ENCODE measurements around the gene KCNN1.
"Not testable (repeated sequence)": the region's sequence is repeated elsewhere in the genome, so short reads cannot be mapped to it uniquely, and the experiment has no call there.

KCNN1 gene

GRCh38 chr19:17969096-17969792 is 2.3 kb downstream of the KCNN1 start:
- no peak for DNase-seq

- DNase-seq, result no peak
Observed at GRCh38 chr19:17972230-17972629, 5.3 kb downstream of the KCNN1 start.

DNA sequence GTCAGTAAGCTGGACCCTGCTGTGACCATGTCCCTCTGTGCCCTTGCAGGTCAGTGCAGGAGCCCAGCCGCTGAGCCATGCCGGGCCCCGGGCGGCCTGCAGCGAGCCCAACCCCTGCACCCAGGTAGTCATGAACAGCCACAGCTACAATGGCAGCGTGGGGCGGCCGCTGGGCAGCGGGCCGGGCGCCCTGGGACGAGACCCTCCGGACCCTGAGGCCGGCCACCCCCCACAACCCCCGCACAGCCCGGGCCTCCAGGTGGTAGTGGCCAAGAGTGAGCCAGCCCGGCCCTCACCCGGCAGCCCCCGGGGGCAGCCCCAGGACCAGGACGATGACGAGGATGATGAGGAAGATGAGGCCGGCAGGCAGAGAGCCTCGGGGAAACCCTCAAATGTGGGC is 6.9 kb downstream of the KCNN1 start:
- DNase-seq, result no peak

GRCh38 chr19:17974551-17974950 is 7.6 kb downstream of the KCNN1 start:
- no peak for DNase-seq

DNA sequence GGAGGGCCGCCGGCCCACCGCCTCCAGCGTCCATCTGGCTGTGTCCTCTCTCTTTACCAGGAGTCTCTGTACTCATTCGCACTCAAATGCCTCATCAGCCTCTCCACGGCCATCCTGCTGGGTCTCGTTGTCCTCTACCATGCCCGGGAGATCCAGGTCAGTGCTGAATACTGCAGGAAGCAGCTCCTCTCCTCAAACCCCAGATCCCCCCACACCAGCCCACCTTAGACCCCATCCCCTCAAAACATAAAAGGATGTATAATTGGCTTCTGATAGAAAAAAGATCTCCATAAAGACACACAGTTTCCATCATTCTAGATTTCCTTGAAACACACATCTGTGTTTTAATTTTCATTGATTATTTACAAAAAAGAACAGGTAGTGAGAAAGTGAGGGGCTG is 8.1 kb downstream of the KCNN1 start:
- DNase-seq, result no peak

DNA sequence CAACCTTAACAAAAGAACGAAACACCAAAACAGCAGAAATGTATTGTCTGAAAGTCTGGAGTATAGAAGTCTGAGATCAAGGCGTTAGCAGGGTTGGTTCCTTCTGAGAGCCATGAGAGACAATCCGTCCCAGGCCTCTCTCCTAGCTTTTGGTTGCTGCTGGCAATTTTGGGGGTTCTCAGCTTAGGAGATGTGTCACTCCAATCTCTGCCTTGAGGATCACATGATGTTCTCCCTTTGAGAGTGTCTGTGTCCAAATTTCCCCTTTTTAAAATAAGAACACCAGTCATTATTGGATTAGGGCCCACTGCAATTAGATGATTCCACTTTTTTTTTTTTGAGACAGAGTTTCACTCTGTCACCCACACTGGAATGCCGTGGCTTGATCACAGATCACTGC is 10.1 kb downstream of the KCNN1 start:
- DNase-seq, result no peak

- DNase-seq, result no peak
Observed at GRCh38 chr19:17977488-17977887, 10.6 kb downstream of the KCNN1 start.

GRCh38 chr19:17981611-17982010 is 14.7 kb downstream of the KCNN1 start:
- DNase-seq, result no peak

DNA sequence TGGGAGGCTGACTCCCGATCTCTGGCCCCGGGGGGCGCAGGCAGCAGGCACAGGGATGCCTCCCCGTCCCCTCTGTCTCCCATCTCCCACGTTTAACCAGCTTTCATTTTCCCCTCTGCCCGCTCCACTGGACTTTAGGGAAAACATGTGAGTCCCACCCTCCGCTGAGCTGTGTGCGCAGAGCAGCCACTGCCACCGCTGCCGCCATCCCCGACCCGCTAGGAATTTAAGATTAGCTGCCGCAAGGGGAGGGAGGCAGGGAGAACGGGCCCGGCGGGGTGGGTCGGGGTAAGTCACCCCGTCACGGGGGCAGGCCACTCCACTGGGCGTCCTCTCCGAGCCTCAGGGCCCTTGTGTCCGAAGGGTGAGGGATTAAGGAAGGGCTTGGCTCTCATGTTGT is 15.5 kb downstream of the KCNN1 start:
- no peak for DNase-seq

- DNase-seq, result no peak
Observed at GRCh38 chr19:17985037-17985818, 18.3 kb downstream of the KCNN1 start.

DNA sequence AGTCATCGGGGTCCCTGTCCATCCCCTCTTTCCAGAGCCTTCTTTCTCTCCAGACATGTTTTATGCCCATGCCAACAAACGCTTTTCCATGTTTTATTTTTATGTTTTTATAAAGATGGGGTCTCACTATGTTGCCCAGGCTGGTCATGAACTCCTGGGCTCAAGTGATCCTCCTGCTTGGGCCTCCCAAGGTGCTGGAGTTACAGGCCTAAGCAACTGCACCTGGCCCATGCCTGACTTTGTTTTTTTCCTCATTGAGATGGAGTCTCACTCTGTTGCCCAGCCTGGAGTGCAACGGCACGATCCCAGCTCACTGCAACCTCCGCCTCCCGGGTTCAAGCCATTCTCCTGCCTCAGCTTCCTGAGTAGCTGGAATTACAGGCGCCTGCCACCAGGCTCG is 19.7 kb downstream of the KCNN1 start:
- DNase-seq, result not testable (repeated sequence)

DNA sequence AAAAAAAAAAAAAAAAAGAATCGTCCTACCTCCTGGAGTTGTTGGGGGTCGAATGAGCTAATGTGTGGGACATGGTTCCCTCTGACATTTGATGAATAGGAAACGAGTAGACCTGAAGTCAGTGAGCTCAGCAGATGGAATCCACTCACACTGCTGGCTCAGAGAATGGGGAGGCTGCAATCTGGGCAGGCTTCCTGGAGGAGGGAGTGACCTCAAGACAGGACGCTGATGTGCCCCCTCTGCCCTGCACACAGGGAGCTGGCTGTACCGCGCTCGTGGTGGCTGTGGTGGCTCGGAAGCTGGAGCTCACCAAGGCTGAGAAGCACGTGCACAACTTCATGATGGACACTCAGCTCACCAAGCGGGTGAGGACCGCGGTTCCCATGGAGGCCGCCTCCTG is 21.3 kb downstream of the KCNN1 start:
- no peak for DNase-seq

DNA sequence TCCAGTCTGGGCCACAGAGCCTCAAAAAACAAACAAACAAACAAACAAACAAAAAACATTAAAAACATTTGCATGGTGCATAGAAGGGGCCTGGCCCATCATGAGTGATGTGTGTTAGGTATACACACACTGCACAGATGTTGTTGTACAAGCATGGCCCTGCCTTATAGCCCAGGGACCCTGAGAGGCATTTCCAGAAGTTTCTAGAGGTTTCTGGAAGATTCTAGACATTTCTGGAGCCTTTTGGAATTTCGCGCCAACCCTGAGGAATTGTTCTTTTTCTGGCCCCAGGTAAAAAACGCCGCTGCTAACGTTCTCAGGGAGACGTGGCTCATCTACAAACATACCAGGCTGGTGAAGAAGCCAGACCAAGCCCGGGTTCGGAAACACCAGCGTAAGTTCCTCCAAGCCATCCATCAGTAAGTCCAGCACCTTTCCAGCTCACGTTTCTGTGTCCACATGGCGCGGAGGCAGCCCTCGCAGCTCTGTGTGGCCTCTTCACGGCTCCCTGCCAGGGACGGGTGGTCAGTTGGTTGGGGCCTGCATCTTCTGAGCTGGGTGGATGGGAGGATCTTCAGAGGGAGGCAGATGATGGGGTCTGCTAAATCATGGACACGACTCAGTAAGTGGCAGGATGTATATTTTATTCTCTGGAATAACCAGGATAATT is 22.7 kb downstream of the KCNN1 start:
- no peak for DNase-seq

DNA sequence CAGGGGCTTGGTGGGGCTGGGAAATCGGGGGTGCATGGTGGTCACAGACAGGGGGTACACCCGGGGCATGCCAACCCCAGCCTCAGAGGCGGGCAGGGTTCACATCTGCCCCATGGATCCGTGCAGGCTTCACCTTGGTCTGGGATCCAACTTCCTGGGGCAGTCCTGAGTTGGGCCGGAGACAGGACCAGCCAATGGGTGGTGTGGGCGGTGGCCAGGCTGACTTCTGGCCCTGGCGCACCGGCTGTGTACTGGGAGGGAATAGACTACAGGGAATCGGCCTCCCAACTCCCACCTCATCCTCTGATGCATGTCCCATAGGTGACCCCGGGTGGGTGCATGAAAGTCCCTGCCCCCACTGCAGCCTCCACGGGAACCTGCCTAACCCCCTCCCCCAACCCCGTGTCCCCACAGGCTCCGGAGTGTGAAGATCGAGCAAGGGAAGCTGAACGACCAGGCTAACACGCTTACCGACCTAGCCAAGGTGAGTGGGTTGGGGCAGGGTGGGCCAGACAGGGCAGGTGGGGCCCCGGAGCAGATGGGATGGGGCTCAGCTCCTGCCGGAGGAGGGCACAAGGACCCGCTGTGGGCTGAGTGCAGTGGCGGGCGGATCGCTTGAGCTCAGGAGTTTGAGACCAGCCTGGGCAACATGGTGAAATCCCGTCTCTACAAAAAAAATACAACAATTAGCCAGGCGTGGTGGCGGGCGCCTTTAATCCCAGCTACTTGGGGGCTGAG is 26.3 kb downstream of the KCNN1 start:
- DNase-seq, result no peak

DNA sequence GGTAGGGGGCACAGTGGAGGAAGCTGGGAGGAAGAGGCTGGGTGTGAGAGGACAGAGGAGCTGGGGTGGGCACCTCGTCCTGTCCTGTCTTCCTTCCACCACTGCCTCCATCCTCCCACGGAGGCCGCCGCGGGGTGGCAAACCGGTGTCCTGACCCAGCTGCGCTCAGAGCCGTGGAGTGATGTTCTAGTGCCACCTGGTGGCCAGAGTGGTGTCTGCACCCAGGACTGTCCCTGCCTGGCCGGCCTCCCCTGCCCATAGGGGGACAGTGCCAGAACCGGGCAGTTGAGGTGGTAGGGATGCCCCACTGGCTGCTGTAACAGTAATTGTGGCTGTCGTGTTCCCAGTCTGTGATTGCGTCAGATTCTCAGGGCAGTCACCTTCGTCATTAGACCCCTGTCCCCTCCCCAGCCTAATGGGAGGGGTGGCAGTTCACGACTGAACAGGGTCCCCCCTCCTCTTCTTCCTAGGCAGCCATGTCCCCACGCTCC is 30.0 kb downstream of the KCNN1 start:
- peak; percentile 42 for DNase-seq

DNA sequence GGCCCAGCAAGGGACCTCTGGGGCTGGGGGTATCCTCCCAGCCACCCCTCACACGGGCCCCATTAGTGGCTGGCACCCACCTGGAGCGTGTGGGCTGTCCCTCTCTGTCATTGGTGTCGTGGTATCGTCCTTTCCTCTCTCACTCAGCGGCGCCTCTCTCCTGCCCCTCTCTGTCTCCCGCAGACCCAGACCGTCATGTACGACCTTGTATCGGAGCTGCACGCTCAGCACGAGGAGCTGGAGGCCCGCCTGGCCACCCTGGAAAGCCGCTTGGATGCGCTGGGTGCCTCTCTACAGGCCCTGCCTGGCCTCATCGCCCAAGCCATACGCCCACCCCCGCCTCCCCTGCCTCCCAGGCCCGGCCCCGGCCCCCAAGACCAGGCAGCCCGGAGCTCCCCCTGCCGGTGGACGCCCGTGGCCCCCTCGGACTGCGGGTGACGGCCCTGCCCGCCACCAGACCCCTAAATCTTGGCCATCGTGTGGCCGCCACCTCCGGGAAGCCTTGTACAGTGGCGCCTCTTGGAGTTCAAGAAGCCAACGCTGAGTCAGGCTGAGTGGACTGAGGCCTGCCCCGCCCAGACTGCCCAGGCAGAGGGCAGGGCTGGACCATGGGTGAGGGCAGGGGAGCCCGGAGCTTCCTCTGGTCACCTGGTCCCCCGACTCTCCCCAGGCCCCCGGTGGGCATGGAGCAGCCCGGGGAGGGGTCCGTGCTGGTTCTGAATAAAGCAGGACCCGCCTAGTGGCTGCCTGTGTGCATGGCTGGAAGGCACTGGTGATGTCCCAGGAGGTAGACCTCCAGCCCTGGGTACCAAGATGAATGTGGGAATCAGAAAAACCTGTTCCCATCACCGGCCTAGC is 31.3 kb downstream of the KCNN1 start:
- no peak for DNase-seq

DNA sequence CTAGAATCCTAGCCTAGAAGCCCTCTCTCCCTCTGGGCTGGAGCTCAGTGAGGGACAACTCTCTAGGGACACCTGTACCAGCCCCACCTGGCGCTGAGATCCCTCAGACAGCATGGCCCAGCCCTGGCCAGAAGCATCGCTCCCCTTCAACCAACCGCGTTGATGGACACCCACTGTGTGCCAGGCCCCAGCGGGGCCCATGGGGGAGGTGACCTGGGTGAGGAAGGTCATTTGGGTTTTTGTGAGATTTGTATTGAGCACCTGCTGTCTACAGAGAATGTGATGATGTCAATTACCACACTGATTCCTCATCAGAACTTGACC is 31.9 kb downstream of the KCNN1 start:
- DNase-seq, result no peak

DNA sequence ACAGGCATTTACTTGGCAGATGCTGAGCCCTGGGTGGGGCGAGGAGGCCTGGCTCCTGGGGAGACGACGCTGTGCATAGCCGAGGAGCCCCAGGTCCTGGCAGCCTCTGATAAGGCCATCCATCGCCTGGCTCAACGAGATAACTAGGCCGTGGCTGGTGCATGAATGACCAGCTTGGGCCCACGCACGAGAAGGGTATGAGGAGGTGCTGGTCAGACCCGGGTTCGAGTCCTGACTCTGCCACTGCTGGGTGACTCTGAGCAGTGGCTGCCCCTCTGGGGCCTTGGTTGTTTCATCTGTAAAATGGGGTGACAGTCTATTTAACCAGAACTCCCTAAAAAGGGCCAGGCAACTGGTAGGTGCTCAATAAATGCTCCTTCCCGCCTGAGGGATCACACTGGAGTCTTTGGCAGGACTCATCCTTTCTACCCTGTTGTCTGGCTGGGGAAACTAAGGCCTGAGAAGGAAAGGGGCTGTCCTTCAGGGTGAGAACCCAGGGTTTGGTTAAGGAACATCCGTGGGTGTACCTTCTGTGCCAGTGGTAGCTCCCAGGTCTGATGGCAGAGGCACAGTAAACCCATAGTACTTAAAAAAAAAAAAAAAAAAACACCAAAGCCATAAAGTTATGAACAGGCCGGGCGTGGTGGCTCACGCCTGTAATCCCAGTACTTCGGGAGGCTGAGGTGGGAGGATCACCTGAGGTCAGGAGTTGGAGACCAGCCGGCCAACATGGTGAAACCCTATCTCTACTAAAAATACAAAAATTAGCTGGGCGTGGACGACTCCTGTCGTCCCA is 33.0 kb downstream of the KCNN1 start:
- DNase-seq, result no peak

- no peak for DNase-seq
Observed at GRCh38 chr19:18000480-18000914, 33.6 kb downstream of the KCNN1 start.

- peak; percentile 56 for DNase-seq
Observed at GRCh38 chr19:18000915-18001776, 34.2 kb downstream of the KCNN1 start.
